Measurements from ENCODE around the gene HSF5. TPM values are rescaled to one million over a fixed set of nuclear protein-coding genes. Genes with fewer than 3 reads are reported as not detected.

Gene HSF5
- total and polyA plus RNA-seq, 2 of the 4 experiments (the other 2 are of a cell fraction) = not detected

GRCh38 chr17:58421711-58422110 is 66.5 kb downstream of the HSF5 start:
- no peak overlapping the region for H4K8ac ChIP-seq (ENCODE audit: low read depth in 2 of 2, low read length in 2 of 2)
- H2AK9ac ChIP-seq (replicated peaks; ENCODE audit: low read depth, low read length, poor library complexity) = no peak overlapping the region
- no peak overlapping the region for H2AK5ac ChIP-seq (ENCODE audit: low read depth, low read length)
- dilution Hi-C loops (cut with HindIII; ENCODE audit: low sequenced_read_pairs, unreplicated experiment) (no loop called here), intact Hi-C loops (cut with micrococcal nuclease) (no loop called here), in situ Hi-C loops (cut with MboI; ENCODE audit: low sequenced_read_pairs) (no loop called here)
- H3K18ac ChIP-seq (ENCODE audit: low read depth, low read length) = no peak overlapping the region
- no peak overlapping the region for H3K56ac ChIP-seq (ENCODE audit: extremely low read depth, insufficient read depth, low read length)
- TF ChIP-seq SMC3 (IDR thresholded peaks at IDR 0.05; ENCODE audit: low read depth, low read length) (no peak), USF2 (IDR thresholded peaks at IDR 0.05; ENCODE audit: low read depth, low read length) (no peak), RCOR1 (IDR thresholded peaks at IDR 0.05; ENCODE audit: insufficient replicate concordance, low read length) (no peak), FOS (IDR thresholded peaks at IDR 0.05; ENCODE audit: low read depth, low read length) (no peak), NFE2L2 (IDR thresholded peaks at IDR 0.05; ENCODE audit: low read depth, low read length) (no peak), MAZ (IDR thresholded peaks at IDR 0.05; ENCODE audit: borderline replicate concordance, low read depth, low read length) (no peak), MXI1 (IDR thresholded peaks at IDR 0.05; ENCODE audit: borderline replicate concordance, low read depth, low read length) (no peak), RAD21 (IDR thresholded peaks at IDR 0.05; ENCODE audit: low read length) (no peak), CHD1 (IDR thresholded peaks at IDR 0.05; ENCODE audit: low read depth, low read length) (no peak), RFX5 (IDR thresholded peaks at IDR 0.05; ENCODE audit: low read depth, low read length) (no peak), CTCF (conservative IDR thresholded peaks at IDR 0.05; ENCODE audit: low read depth, low read length) (no peak), BHLHE40 (IDR thresholded peaks at IDR 0.05; ENCODE audit: low read depth, low read length) (no peak), POLR2A (IDR thresholded peaks at IDR 0.05; ENCODE audit: low read depth, low read length) (no peak), MAFK (IDR thresholded peaks at IDR 0.05; ENCODE audit: low read depth, low read length) (no peak), ELK1 (IDR thresholded peaks at IDR 0.05; ENCODE audit: borderline replicate concordance, low read depth, low read length) (no peak), CEBPB (IDR thresholded peaks at IDR 0.05; ENCODE audit: low read depth, low read length) (no peak)
- no peaks in the 10 kb centered on the region for H3K4me1 ChIP-seq (ENCODE audit: control insufficient read depth, insufficient read depth, low read length)
- no peaks in the 10 kb centered on the region for H3K9me3 ChIP-seq (ENCODE audit: control insufficient read depth, insufficient read depth, low read length)
- H3K23ac ChIP-seq (ENCODE audit: low read depth, low read length) = no peak overlapping the region
- H4K91ac ChIP-seq (ENCODE audit: insufficient read depth, low read depth, low read length) = no peak overlapping the region
- peaks cover 5% of the 10 kb centered on the region for H3K27me3 ChIP-seq (ENCODE audit: control insufficient read depth, insufficient read depth, low read length)
- no peak for DNase-seq
- no peaks in the 10 kb centered on the region for H4K20me1 ChIP-seq (ENCODE audit: insufficient read depth, low read length)
- no peak overlapping the region for H2BK5ac ChIP-seq (ENCODE audit: low read depth, low read length, poor library complexity, severe bottlenecking)
- H2BK15ac ChIP-seq (ENCODE audit: low read depth, low read length) = no peak overlapping the region
- ChIA-PET CTCF (no interaction called here), POLR2A (ENCODE audit: unreplicated experiment) (interaction anchor here (0.6 kb wide), 1 partner anchor 14 kb away, joined by 10 read pairs; no protein-coding TSS in a partner anchor)
- H3K9ac ChIP-seq (ENCODE audit: low read depth, low read length) = no peak overlapping the region
- H2BK120ac ChIP-seq (ENCODE audit: low read depth, low read length) = no peak overlapping the region
- no peak overlapping the region for H2BK20ac ChIP-seq (ENCODE audit: low read depth, low read length)
- H2AFZ ChIP-seq (replicated peaks; ENCODE audit: low read length, poor library complexity) = no peak overlapping the region
- H3K14ac ChIP-seq (replicated peaks; ENCODE audit: low read depth, low read length) = no peak overlapping the region
- no peaks in the 10 kb centered on the region for H3K9me1 ChIP-seq (ENCODE audit: insufficient read depth, low read length)
- H3K4me3 ChIP-seq (ENCODE audit: insufficient read depth, low read depth, low read length) = no peak overlapping the region
- ATAC-seq (ENCODE audit: low read depth) = no peak
- H3K27ac ChIP-seq (ENCODE audit: insufficient read depth, low read length) = no peak overlapping the region
- no peak overlapping the region for H3K4me2 ChIP-seq (ENCODE audit: low read depth, low read length)
- no peaks in the 10 kb centered on the region for H3K36me3 ChIP-seq (ENCODE audit: control insufficient read depth, insufficient read depth, low read length)
- no TSS peak for BruUV-seq (replicated peaks)
- no CpG with 5 or more reads among the region's 1 CpG for WGBS, 2 experiments (ENCODE audit: extremely low coverage in 2 of 2, insufficient read length in 1 of 2)
- no peak overlapping the region for H3K4ac ChIP-seq (ENCODE audit: low read depth, low read length)
- H3K79me1 ChIP-seq (ENCODE audit: low read depth in 1 of 2, low read length in 2 of 2) = no peaks in the 10 kb centered on the region
- H4K5ac ChIP-seq (ENCODE audit: low read depth, low read length) = no peak overlapping the region

Measured in IMR-90 (cell line).